Suprapubic skin (tissue), 4 donors: ENCODE measurements around the gene SLC17A8. TPM values are rescaled to one million over a fixed set of nuclear protein-coding genes. Genes with fewer than 3 reads are reported as not detected.

Experiments used
- DNase-seq, 2 donors: peaks; one replicate each; pipeline ENCODE4 v3.0.0-alpha.2; 2019; ENCODE audit warnings: low spot score in 2 of 2
- H3K27ac ChIP-seq: fragments of 200-600 bp; sonication (generic); one replicate; pipeline ENCODE4 v1.5.1; 2019
- H3K27me3 ChIP-seq: fragments of 200-600 bp; sonication (generic); one replicate; pipeline ENCODE4 v1.5.1; 2019
- H3K36me3 ChIP-seq: fragments of 200-600 bp; sonication (generic); one replicate; pipeline ENCODE4 v1.5.1; 2019
- H3K4me1 ChIP-seq: fragments of 200-600 bp; sonication (generic); one replicate; pipeline ENCODE4 v1.5.1; 2019
- H3K4me3 ChIP-seq: fragments of 200-600 bp; sonication (generic); one replicate; pipeline ENCODE4 v1.5.1; 2019; ENCODE audit warnings: mild to moderate bottlenecking
- H3K9me3 ChIP-seq: fragments of 200-600 bp; sonication (generic); one replicate; pipeline ENCODE4 v1.5.1; 2019
- CTCF ChIP-seq, 2 donors: fragments of 200-600 bp in 1 of 2; fragments of 450-650 bp in 1 of 2; sonication (generic) in 1 of 2; IDR thresholded peaks; one replicate each; pipeline ENCODE4 v1.5.1; 2016 to 2019; ENCODE audit warnings: antibody characterized with exemption in 2 of 2, mild to moderate bottlenecking in 1 of 2, moderate library complexity in 1 of 2
- EP300 ChIP-seq: sonication (generic); formaldehyde crosslinking; IDR thresholded peaks from one replicate; pipeline ENCODE4 v1.6.1; 2017; ENCODE audit warnings: antibody characterized with exemption
- POLR2A ChIP-seq, 2 donors: fragments of 450-650 bp; IDR thresholded peaks; one replicate each; pipeline ENCODE4 v1.6.1; 2017; ENCODE audit warnings: antibody characterized with exemption in 2 of 2, mild to moderate bottlenecking in 2 of 2, moderate library complexity in 2 of 2
- POLR2AphosphoS5 ChIP-seq, 3 donors: sonication (generic); formaldehyde crosslinking; IDR thresholded peaks; one replicate each; pipeline ENCODE4 v1.6.1; 2017; ENCODE audit warnings: antibody characterized with exemption in 3 of 3
- WGBS: methylation state at CpG from one replicate; pipeline ENCODE4 v1.1.5; 2018; 5-methylcytosine and 5-hydroxymethylcytosine counted together
- total RNA-seq, 4 donors: library from RNA; depleted of rRNA; stranded (reverse); fragments of >200 nt; gene quantifications; one replicate each; pipeline ENCODE4 v1.1.0, GENCODE V29; 2016

Gene SLC17A8
- total RNA-seq, 4 donors from 2014 or later = 0.81 TPM; not detected in 3

DNA sequence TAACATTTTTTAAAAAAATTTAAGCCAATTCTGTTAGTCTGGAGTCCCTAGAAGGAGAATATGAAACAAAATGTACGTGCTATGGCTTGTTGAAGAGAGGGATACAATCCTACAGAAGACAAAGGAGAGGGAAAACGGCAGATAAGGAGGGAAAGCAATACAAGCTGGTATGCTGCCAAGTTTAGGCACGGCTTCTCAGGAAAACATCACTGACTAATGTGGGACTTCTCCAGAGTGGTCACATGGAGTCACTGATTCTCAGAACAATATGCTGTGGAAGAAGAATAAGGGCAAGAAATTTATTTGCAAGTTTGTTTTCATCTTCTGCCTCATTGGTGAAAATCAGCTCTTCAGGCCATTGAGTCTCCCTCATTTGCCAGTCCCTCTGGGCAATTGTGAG, 93.9 kb downstream of the SLC17A8 start:
- H3K27ac ChIP-seq = no peak overlapping the region
- no peaks in the 10 kb centered on the region for H3K9me3 ChIP-seq
- no peaks in the 10 kb centered on the region for H3K4me1 ChIP-seq
- DNase-seq = no peak
- H3K4me3 ChIP-seq = no peak overlapping the region
- no peak for TF ChIP-seq POLR2AphosphoS5 (IDR thresholded peaks at IDR 0.05)
- TF ChIP-seq CTCF (IDR thresholded peaks at IDR 0.05) = no peak
- TF ChIP-seq POLR2A (IDR thresholded peaks at IDR 0.05) = no peak
- no peak for TF ChIP-seq EP300
- whole genome bisulfite sequencing = 34% methylated on average over 3 of the region's 3 CpGs
- H3K27me3 ChIP-seq = no peaks in the 10 kb centered on the region
- H3K36me3 ChIP-seq = no peaks in the 10 kb centered on the region

- no peak overlapping the region for H3K4me3 ChIP-seq
- no peak for TF ChIP-seq EP300
- no peak for TF ChIP-seq POLR2AphosphoS5 (IDR thresholded peaks at IDR 0.05)
- no peak for TF ChIP-seq CTCF (IDR thresholded peaks at IDR 0.05)
- TF ChIP-seq POLR2A (IDR thresholded peaks at IDR 0.05) = no peak
- DNase-seq = no peak
- H3K9me3 ChIP-seq = no peaks in the 10 kb centered on the region
- no peaks in the 10 kb centered on the region for H3K36me3 ChIP-seq
- no peaks in the 10 kb centered on the region for H3K27me3 ChIP-seq
- no peak overlapping the region for H3K27ac ChIP-seq
- no peaks in the 10 kb centered on the region for H3K4me1 ChIP-seq
- WGBS = 69% methylated on average over 3 of the region's 3 CpGs
Observed at GRCh38 chr12:100453951-100454350, 97.1 kb downstream of the SLC17A8 start.

GRCh38 chr12:100455896-100456295, 99.0 kb downstream of the SLC17A8 start:
- H3K36me3 ChIP-seq = no peaks in the 10 kb centered on the region
- WGBS = 80% methylated on average over 3 of the region's 3 CpGs
- H3K27me3 ChIP-seq = no peaks in the 10 kb centered on the region
- H3K4me1 ChIP-seq = no peaks in the 10 kb centered on the region
- H3K27ac ChIP-seq = no peak overlapping the region
- no peaks in the 10 kb centered on the region for H3K9me3 ChIP-seq
- H3K4me3 ChIP-seq = no peak overlapping the region
- TF ChIP-seq POLR2AphosphoS5 (IDR thresholded peaks at IDR 0.05) (no peak), CTCF (IDR thresholded peaks at IDR 0.05) (no peak), EP300 (no peak), POLR2A (IDR thresholded peaks at IDR 0.05) (no peak)
- DNase-seq = no peak

DNA sequence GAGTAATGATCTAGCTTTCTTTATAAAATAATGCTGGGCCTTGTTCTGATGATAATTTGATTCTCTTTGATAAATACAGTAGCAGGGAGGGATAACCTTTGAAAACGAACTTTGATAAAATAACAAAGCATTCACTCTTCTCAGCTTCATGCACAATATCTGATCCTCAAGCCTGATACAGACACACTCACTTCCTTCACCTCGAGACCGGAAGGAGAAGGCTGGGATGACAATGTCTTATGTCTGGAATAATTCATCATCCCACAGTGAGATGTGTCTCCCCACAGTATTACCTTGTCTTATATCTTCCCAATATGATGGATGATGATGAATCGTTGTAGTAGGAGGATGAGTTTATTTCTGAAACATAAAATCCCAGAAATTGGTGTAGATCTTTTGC, 101.3 kb downstream of the SLC17A8 start:
- no peak overlapping the region for H3K27ac ChIP-seq
- 76% methylated on average over 4 of the region's 4 CpGs for WGBS
- no peaks in the 10 kb centered on the region for H3K9me3 ChIP-seq
- no peak for DNase-seq
- H3K27me3 ChIP-seq = no peaks in the 10 kb centered on the region
- H3K36me3 ChIP-seq = no peaks in the 10 kb centered on the region
- H3K4me3 ChIP-seq = no peak overlapping the region
- no peaks in the 10 kb centered on the region for H3K4me1 ChIP-seq
- TF ChIP-seq EP300 (no peak), CTCF (IDR thresholded peaks at IDR 0.05) (no peak), POLR2A (IDR thresholded peaks at IDR 0.05) (no peak), POLR2AphosphoS5 (IDR thresholded peaks at IDR 0.05) (no peak)

DNA sequence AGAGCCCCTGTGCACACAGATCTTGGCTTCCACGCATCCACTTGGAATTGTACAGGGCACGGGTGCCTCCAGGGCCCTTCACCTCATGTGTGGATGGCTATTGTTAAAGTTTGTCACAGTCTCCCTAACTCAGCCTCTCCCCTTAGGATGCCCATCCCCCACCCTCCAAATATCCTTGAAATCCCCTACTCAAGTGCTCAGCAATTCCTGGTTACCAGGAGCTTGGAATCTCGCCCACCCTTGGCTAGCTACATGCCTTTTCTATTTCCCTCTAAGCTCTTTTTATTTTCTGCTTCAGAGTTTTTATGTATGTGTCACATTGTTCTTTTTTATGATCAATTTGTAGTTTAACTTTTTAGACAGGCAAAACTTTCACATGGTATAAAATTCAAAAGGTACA, 103.8 kb downstream of the SLC17A8 start:
- no peaks in the 10 kb centered on the region for H3K4me1 ChIP-seq
- H3K27ac ChIP-seq = no peak overlapping the region
- no peaks in the 10 kb centered on the region for H3K9me3 ChIP-seq
- no peak overlapping the region for H3K4me3 ChIP-seq
- 62% methylated on average over 3 of the region's 3 CpGs for WGBS
- no peak for TF ChIP-seq EP300
- no peak for TF ChIP-seq POLR2A (IDR thresholded peaks at IDR 0.05)
- no peak for TF ChIP-seq CTCF (IDR thresholded peaks at IDR 0.05)
- no peak for TF ChIP-seq POLR2AphosphoS5 (IDR thresholded peaks at IDR 0.05)
- DNase-seq = no peak
- H3K27me3 ChIP-seq = no peaks in the 10 kb centered on the region
- H3K36me3 ChIP-seq = no peaks in the 10 kb centered on the region
